ENCODE results near the gene BCORL1.

Gene BCORL1

GRCh38 chrX:129982300-129983251, at the start of gene BCORL1:
Gene BCORL1, plus strand, starts transcription at chrX:129982635. Its CDS starts 22,597 bp downstream, at chrX:130005232.
- DNase-seq, result peak; percentile 54

DNA sequence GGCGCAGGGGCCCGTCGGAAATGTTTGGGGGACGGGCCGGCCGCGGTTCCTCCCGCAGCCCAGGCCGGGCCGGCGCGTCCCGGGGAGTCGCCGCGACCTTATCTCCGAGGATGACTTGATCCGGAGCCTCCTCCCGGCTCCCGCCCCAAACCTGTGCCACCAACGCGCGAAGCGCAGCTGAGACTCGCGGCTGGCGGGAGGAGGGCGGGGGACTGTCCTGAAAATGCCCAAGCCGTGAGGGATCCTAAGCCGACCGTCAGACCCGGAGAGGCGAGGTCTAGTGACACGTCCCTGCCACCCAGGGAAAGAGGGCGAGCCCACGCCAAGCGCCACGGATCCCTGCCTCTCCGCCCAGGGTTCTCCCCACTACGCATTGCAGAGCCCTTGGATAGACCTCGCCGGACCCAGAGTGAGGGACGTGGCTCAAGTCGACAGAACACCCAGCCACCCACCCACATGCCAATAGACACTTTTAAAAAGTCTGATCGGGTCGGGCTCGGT, 49.6 kb upstream of the BCORL1 start:
- no peak for DNase-seq

GRCh38 chrX:129933700-129934099, 48.7 kb upstream of the BCORL1 start:
- no peak for DNase-seq

DNA sequence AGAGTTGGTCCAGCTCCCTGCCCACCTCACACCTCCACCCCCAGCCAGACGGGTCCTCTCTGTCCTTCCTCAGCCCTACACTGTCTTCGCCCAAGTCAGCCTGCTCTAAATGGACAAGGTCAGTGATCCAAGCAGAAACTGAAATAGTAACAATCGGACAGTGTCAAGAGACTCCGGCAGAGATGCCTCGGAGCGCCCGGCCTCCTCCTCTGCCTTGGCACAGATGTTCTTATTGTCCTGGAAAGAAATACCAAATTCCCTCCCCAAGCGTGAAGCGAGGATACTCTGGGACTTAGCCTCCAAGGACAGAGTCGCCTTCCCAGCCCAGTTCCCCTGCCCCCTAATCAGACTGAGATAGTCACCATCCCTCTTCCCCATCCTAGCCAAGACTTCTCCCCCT, 48.0 kb upstream of the BCORL1 start:
- no peak for DNase-seq

GRCh38 chrX:129934952-129935351, 47.5 kb upstream of the BCORL1 start:
- DNase-seq, result no peak

DNA sequence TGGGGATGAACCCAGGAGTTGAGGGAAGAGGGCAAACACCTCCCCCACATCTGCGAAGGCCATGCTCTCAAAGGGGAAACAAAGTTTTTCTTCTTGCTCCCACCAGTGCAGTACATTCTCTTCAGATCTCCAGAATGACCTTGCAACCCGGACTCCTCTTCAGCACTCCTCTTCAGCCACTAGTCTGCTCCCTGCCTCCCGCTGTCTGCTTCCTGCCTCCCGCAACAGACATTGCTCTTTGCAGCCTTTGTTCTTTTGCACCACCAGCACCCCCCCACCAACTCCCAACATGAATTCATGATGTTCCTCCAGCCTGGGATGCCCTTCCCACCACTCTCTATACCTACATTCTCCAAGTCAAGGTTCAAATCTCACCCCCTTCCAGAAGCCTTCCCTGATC, 44.4 kb upstream of the BCORL1 start:
- no peak for DNase-seq

DNA sequence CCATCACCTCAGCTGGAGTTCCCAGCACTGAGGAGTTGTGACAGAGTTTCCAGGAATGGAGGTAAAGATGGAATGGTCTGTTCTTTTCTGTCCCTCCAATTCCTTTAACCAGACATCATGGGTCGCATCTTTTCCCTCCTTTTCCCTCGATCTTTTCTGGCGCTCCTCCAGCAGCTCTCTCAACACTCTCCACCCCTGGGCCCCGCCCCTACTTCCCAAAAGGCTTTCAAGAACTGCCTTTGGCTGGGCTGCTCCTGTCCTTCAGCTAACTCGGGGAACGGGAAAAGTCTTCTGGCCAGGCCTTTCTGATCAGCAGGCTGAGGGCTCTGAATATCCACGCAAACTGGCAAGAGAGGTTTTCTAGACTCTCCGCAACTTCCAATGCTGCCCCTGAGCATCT, 42.4 kb upstream of the BCORL1 start:
- DNase-seq, result no peak

- no peak for DNase-seq
Observed at GRCh38 chrX:129940721-129941120, 41.7 kb upstream of the BCORL1 start.

GRCh38 chrX:129945131-129945530, 37.3 kb upstream of the BCORL1 start:
- no peak for DNase-seq

- DNase-seq, result no peak
Observed at GRCh38 chrX:129953334-129953648, 29.1 kb upstream of the BCORL1 start.

DNA sequence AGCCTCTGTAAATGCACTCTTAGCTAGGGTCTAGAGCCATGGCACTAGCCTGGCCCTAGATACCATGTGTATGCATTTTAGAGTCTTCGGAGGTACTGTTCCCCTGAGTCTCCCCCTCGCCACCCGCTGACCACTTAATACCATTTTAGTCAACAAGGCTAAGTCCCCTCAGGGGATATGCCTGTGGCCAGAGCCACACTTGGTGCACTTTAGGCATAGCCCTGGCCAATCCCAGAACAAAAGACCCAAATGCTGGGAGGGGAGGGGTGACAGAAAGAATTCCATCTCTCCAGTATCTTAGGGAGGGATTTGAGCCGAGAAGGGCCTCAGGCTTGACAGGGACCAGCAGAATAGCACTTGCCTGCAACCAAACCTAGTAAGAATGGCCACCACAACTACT, 28.6 kb upstream of the BCORL1 start:
- DNase-seq, result no peak

GRCh38 chrX:129954804-129955203, 27.6 kb upstream of the BCORL1 start:
- no peak for DNase-seq

DNA sequence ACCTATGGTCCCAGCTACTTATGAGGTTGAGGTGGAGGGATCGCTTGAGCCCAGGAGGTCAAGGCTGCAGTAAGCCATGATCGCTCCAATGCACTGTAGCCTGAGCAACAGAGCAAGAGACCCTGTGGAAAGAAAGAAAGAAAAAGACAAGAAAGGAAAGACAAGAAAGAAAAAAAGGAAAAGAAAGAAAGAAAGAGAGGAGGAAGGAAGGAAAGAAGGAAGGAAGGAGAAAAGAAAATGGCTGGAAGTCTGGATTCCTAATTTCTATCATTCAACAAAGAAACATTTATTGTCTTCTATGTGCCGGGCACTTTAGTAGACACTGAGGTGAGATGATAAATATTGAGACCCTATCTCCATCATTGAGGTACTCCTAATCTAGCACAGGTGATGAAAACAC, 26.8 kb upstream of the BCORL1 start:
- no peak for DNase-seq

GRCh38 chrX:129956145-129956544, 26.3 kb upstream of the BCORL1 start:
- DNase-seq, result no peak

DNA sequence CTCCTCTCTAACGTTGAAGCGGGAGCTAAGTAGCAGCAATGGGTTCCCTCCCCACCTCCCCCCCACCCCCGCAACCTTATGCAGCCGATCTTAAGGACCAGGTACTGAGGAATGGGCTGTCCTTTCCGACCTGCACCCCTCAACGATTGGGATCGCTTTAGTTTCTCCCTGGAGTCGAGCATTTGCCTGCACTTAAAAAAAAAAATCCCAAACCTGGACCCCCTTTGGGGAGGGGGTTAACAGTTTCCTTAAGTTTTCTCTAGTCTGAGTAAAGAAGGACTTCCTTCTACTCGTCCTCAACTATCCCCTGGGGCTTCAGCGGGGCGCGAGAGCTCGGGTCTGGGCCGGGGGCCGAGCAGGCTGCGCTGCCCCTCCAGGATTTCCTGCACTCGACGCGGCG, 25.7 kb upstream of the BCORL1 start:
- DNase-seq, result no peak

DNA sequence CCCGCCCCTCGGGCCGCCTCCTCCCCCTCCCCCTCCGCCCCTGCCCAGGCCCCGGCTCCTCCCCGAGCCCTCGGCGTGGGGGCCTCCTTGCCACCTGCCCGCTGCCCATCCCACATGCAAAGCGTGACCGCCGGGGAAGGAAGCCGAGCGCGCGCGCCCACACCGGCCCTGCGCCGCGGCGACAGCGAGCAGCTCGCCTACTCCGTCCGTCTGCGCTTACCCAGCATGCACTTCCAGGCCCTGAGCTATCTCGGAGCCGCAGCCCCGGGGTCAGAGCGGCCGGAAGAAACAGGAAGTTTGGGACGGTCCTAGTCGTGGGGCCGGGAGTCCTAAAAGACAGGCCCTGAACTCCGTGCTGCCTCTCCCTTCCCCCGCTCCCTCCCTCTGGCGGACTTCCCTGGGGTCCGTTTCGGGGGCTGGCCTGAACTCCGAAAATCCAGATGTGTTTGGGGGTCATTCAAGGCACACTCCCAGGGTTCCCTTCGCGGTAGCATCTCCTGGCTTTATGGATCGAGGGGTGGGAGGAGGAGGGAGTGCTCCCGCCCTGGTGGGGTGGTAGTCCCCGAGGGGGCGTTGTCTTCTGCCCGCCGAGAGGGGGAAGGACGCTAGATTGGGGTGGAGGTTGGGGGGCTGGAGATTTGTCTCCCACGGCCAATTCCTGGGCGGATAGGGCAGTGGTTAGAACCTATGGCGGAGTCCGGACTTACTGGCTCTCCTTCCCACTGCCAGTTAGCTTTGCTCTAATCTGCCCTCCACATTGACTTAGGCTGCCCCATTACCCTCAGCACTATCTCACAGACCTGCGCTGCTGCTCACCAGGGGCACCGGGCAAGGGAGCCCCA, 25.0 kb upstream of the BCORL1 start:
- no peak for DNase-seq

DNA sequence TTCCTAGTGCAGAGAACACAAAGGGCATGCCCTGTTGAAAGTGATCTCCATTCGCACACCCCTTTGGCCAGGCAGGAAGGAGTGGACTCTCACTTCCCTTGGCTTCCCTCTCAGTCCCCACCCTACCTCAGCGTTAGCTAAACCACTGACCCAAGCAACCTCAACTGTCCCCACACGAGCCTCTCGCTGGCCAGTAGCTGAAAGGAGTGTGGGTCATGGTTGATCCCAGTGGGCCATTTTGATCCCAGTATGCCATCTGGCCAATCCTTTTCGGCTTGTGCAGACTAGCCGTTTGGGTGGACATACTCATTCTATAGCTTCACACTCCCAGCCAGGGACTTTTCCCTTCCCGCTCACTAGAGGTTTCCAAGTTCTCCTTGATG, 24.4 kb upstream of the BCORL1 start:
- no peak for DNase-seq

- no peak for DNase-seq
Observed at GRCh38 chrX:129958814-129959492, 23.5 kb upstream of the BCORL1 start.

DNA sequence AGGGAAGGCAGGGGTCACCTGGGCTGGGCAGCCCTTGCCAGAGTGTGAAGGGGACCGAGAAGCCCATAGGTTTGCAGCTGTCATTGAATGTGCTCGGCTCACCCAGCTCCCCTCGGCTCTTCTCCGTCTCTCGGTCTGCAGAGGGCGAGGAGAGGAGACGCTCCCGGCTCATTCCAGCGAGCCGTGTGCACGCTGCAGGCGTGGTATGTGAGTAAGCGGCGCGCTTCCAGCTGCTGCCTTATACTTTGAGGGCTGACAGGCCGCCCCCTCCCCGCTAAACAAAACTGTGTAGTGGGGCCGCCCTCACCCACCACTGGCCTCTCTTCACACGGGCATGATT, 23.0 kb upstream of the BCORL1 start:
- no peak for DNase-seq

DNA sequence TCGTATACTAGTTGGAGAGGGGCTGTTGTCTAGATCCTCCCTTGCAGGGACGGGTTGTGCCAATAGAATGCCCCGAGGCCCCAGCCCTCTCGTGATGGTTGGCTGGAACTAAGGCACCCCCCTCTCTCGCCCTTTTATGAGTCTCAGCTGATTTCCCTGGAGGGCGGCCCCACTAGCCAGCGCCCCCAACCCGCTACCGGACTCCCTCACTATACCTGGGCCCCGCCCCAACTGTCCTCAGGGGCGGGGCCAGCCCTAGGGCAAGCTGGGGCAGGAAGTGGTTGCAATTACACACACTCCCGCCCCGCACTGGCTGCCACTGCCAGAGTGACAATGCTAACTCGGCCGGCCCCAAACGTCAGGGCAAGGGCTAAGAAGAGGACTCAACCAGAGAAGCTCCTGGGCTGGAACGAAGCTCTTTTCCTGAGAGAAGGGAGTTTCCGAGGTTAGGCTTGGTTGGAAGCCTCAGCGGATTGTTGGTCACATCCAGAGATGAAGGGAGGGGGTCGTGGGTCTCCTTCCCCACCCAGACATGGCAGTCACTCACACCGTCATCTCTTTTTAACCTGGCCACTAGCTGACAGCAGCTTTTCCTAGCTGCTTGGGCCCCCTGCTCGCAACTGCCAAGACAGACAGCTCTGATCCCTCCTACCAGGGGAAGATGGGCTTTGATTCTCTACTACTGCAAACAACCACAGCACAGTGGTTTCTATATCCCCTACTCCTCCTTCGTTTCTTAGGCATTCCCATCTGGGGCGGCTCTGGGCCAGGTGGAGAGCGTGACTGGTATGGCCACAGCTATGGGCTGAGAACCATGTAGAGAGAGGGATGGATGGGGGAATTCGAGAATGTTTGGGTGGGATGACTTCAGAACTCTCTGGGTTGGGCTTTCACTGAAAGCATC, 21.0 kb upstream of the BCORL1 start:
- DNase-seq, result peak; percentile 12

- no peak for DNase-seq
Observed at GRCh38 chrX:129963729-129964128, 18.7 kb upstream of the BCORL1 start.

- DNase-seq, result no peak
Observed at GRCh38 chrX:129965166-129965565, 17.3 kb upstream of the BCORL1 start.

All from NCI-H1048 (cell line).